Left ventricle myocardium inferior (tissue), 1 donor: ENCODE data around the gene MET. TPM values are rescaled to one million over a fixed set of nuclear protein-coding genes. Genes with fewer than 3 reads are reported as not detected.

Source experiments
- DNase-seq: peaks from one replicate; pipeline ENCODE4 v3.0.0-alpha.2; 2020
- H3K27ac ChIP-seq: fragments of 200-600 bp; replicated peaks from 2 replicates; pipeline ENCODE4 v1.8.0; 2021
- H3K27me3 ChIP-seq: fragments of 200-600 bp; 2 replicates; pipeline ENCODE4 v1.8.0; 2021; ENCODE audit warnings: low read depth
- H3K36me3 ChIP-seq: fragments of 200-600 bp; 2 replicates; pipeline ENCODE4 v1.8.0; 2021
- H3K4me1 ChIP-seq: fragments of 200-600 bp; 2 replicates; pipeline ENCODE4 v1.8.0; 2021
- H3K4me3 ChIP-seq: fragments of 200-600 bp; 2 replicates; pipeline ENCODE4 v1.8.0; 2021; ENCODE audit warnings: mild to moderate bottlenecking, moderate library complexity
- H3K9me3 ChIP-seq: fragments of 200-600 bp; replicated peaks from 2 replicates; pipeline ENCODE4 v1.8.0; 2021
- intact Hi-C: fragments of 100-400 bp; cut with micrococcal nuclease; formaldehyde crosslinking; loops from one replicate; pipeline ENCODE4 v1.11.0; 2022
- total RNA-seq: library from RNA; stranded (reverse); fragmentation: NEBNext Ultra II Directional; extraction: Animal tissue kit (Norgen Biotek cat#: 25700); gene quantifications from one replicate; pipeline ENCODE4 v1.2.1, GENCODE V29; 2021
- TF ChIP-seq, protein P1 (sequence below): fragments of 200-600 bp; IDR thresholded peaks from 2 replicates; pipeline ENCODE4 v1.8.0; 2021; ENCODE audit warnings: antibody characterized with exemption, mild to moderate bottlenecking, borderline replicate concordance
- donor health status: DM: no; HTN: yes; CAD: no; lungs with severe emphysema.

Gene MET
- total RNA-seq, 1 donor from 2014 or later = 13.1 TPM

DNA sequence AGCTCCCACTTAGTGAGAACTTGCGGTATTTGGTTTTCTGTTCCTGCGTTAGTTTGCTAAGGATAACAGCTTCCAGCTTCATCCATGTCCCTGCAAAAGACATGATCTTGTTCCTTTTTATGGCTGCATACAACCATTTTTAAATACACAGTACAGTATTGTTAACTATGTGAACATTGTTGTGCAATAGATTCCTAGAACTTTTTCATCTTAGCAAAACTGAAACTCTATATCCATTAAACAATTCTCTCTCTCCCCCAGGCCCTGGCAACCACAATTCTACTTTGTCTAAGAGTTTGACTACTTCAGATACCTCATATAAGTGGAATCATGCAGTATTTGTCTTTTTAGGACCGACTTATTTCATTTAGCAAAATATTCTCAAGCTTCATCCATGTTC, 118.0 kb downstream of the MET start:
- TF ChIP-seq, protein P1, sequence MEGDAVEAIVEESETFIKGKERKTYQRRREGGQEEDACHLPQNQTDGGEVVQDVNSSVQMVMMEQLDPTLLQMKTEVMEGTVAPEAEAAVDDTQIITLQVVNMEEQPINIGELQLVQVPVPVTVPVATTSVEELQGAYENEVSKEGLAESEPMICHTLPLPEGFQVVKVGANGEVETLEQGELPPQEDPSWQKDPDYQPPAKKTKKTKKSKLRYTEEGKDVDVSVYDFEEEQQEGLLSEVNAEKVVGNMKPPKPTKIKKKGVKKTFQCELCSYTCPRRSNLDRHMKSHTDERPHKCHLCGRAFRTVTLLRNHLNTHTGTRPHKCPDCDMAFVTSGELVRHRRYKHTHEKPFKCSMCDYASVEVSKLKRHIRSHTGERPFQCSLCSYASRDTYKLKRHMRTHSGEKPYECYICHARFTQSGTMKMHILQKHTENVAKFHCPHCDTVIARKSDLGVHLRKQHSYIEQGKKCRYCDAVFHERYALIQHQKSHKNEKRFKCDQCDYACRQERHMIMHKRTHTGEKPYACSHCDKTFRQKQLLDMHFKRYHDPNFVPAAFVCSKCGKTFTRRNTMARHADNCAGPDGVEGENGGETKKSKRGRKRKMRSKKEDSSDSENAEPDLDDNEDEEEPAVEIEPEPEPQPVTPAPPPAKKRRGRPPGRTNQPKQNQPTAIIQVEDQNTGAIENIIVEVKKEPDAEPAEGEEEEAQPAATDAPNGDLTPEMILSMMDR = no peak
- intact Hi-C loops = no loop called here
- Histone ChIP-seq H3K9me3 (no peaks in the 10 kb centered on the region), H3K4me1 (peaks cover 7% of the 10 kb centered on the region), H3K36me3 (no peaks in the 10 kb centered on the region), H3K27me3 (no peaks in the 10 kb centered on the region), H3K27ac (no peak overlapping the region), H3K4me3 (no peak overlapping the region)
- DNase-seq = no peak

DNA sequence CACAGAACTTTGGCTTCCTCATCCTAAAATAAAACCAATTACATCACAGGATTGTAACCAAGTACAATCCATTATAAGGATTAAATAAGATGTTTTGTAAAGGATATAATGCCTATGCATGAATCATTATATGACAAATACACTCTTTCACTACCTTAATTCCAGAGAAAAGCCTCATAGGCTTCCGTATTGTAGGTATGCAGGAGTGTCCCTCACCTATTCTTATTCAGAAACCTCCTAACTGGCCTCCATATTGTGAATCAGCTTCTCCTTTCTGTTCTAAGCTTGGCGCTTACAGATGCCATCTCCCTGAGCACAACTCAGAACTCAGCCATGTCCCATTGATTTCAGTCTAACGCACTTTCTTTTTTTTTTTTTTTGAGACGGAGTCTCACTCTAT, 120.8 kb downstream of the MET start:
- no peak for DNase-seq
- Histone ChIP-seq H3K27me3 (no peaks in the 10 kb centered on the region), H3K27ac (no peak overlapping the region), H3K4me1 (peaks cover 5% of the 10 kb centered on the region), H3K36me3 (peaks cover 5% of the 10 kb centered on the region), H3K4me3 (no peak overlapping the region), H3K9me3 (no peaks in the 10 kb centered on the region)
- TF ChIP-seq, protein P1 = no peak
- intact Hi-C loops = no loop called here

DNA sequence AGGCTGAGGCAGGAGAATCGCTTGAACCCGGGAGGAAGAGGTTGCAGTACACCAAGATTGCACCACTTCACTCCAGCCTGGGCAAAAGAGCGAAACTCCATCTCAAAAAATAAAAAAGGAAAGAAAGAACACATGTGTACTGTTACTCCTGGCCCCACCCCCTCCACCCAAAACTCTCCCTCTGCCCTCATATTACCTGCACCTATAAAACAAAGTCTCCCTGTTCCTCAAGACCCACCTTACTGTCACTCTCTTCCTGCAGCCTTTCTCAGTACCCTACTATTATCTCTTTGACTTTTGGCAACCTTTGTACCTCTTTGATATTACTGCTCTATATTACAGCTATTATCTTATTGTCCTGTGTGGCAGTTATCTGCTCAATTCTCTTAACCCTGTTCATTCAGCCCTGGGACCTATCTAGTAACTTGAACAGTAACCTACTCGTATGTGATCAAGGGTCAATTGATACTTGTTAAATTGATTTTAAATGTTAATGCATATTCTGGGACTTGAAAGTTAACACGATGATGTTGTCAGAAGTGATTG, 121.9 kb downstream of the MET start:
- H3K36me3 ChIP-seq = peaks cover 5% of the 10 kb centered on the region
- no peak overlapping the region for H3K4me3 ChIP-seq
- DNase-seq = no peak
- H3K27me3 ChIP-seq = no peaks in the 10 kb centered on the region
- intact Hi-C loops = no loop called here
- H3K4me1 ChIP-seq = peaks cover 12% of the 10 kb centered on the region
- TF ChIP-seq, protein P1 = no peak
- H3K9me3 ChIP-seq = no peaks in the 10 kb centered on the region
- no peak overlapping the region for H3K27ac ChIP-seq

DNA sequence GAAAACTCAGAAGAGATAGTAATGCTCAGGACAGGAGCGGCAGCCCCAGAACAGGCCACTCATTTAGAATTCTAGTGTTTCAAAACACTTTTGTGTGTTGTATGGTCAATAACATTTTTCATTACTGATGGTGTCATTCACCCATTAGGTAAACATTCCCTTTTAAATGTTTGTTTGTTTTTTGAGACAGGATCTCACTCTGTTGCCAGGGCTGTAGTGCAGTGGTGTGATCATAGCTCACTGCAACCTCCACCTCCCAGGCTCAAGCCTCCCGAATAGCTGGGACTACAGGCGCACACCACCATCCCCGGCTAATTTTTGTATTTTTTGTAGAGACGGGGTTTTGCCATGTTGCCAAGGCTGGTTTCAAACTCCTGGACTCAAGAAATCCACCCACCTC, 124.5 kb downstream of the MET start:
- TF ChIP-seq, protein P1 = no peak
- Histone ChIP-seq H3K27me3 (no peaks in the 10 kb centered on the region), H3K27ac (no peak overlapping the region), H3K4me1 (peaks cover 12% of the 10 kb centered on the region), H3K4me3 (no peak overlapping the region), H3K9me3 (no peaks in the 10 kb centered on the region), H3K36me3 (peaks cover 5% of the 10 kb centered on the region)
- DNase-seq = no peak
- intact Hi-C loops = no loop called here

DNA sequence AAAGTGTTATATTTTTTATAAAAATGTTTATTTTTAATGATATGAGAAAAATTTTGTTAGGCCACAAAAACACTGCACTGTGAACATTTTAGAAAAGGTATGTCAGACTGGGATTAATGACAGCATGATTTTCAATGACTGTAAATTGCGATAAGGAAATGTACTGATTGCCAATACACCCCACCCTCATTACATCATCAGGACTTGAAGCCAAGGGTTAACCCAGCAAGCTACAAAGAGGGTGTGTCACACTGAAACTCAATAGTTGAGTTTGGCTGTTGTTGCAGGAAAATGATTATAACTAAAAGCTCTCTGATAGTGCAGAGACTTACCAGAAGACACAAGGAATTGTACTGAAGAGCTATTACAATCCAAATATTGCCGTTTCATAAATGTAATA, 125.6 kb downstream of the MET start:
- no peaks in the 10 kb centered on the region for H3K27me3 ChIP-seq
- no peaks in the 10 kb centered on the region for H3K9me3 ChIP-seq
- TF ChIP-seq, protein P1 = no peak
- no peak overlapping the region for H3K4me3 ChIP-seq
- H3K4me1 ChIP-seq = peaks cover 12% of the 10 kb centered on the region
- H3K36me3 ChIP-seq = peaks cover 5% of the 10 kb centered on the region
- H3K27ac ChIP-seq = peak overlapping the region; percentile 31
- no peak for DNase-seq
- intact Hi-C loops = no loop called here
